IMR-90 (cell line): ENCODE data around the gene DDX20. TPM values are rescaled to one million over a fixed set of nuclear protein-coding genes. Genes with fewer than 3 reads are reported as not detected.

Source experiments
- ATAC-seq: fragments of 200-7000 bp; cut with Tn5 transposase; 2 replicates; pipeline ENCODE4 v1.9.1; 2020; ENCODE audit warnings: low read depth, mild to moderate bottlenecking, moderate library complexity
- BruUV-seq: library from RNA; stranded (reverse); fragments of 400-500 nt; replicated peaks from 2 replicates; lab custom pipeline; 2021; lab: Mats Ljungman, UMichigan
- CTCF ChIA-PET: fragments of 300-600 bp; formaldehyde crosslinking; extraction: SDS; loops from one replicate; lab custom pipeline; 2021; ENCODE audit warnings: antibody characterized with exemption; lab: Yijun Ruan, JAX
- POLR2A ChIA-PET: fragments of 300-600 bp; sonication (Branson Sonifier 250); formaldehyde crosslinking; loops from one replicate; lab custom pipeline; 2022; ENCODE audit warnings: antibody characterized with exemption; ENCODE audit not compliant: unreplicated experiment; lab: Charles Lee
- DNase-seq: peaks from one replicate; pipeline ENCODE4 v3.0.0; 2013
- H2AFZ ChIP-seq: replicated peaks from 2 replicates; pipeline ENCODE3; 2013; ENCODE audit warnings: low read length, mild to moderate bottlenecking; ENCODE audit not compliant: poor library complexity
- H2AK5ac ChIP-seq: 2 replicates; pipeline ENCODE4 v1.6.1; 2013; ENCODE audit warnings: low read depth, low read length, inconsistent platforms
- H2AK9ac ChIP-seq: replicated peaks from 2 replicates; pipeline ENCODE3; 2013; ENCODE audit warnings: mild to moderate bottlenecking, low read depth, low read length, moderate library complexity; ENCODE audit not compliant: poor library complexity
- H2BK120ac ChIP-seq: 2 replicates; pipeline ENCODE4 v1.6.1; 2013; ENCODE audit warnings: low read depth, low read length, inconsistent platforms
- H2BK15ac ChIP-seq: 3 replicates; pipeline ENCODE4 v1.6.1; 2013; ENCODE audit warnings: low read depth, low read length, inconsistent platforms
- H2BK20ac ChIP-seq: 2 replicates; pipeline ENCODE4 v1.6.1; 2013; ENCODE audit warnings: low read depth, mild to moderate bottlenecking, inconsistent platforms, low read length, moderate library complexity
- H2BK5ac ChIP-seq: 2 replicates; pipeline ENCODE4 v1.6.1; 2013; ENCODE audit warnings: mild to moderate bottlenecking, low read depth, low read length, inconsistent platforms; ENCODE audit not compliant: poor library complexity, severe bottlenecking
- H3K14ac ChIP-seq: replicated peaks from 2 replicates; pipeline ENCODE4 v1.6.1; 2013; ENCODE audit warnings: low read depth, low read length, inconsistent platforms
- H3K18ac ChIP-seq: 2 replicates; pipeline ENCODE4 v1.6.1; 2013; ENCODE audit warnings: low read depth, low read length, control low read depth
- H3K23ac ChIP-seq: 2 replicates; pipeline ENCODE4 v1.6.1; 2013; ENCODE audit warnings: low read depth, low read length, inconsistent platforms
- H3K27ac ChIP-seq: 2 replicates; pipeline ENCODE4 v1.5.1; 2013; ENCODE audit warnings: mild to moderate bottlenecking, control low read depth, low read length; ENCODE audit not compliant: insufficient read depth
- H3K27me3 ChIP-seq: 2 replicates; pipeline ENCODE4 v1.6.1; 2013; ENCODE audit warnings: low read length; ENCODE audit not compliant: control insufficient read depth, insufficient read depth
- H3K36me3 ChIP-seq: 2 replicates; pipeline ENCODE4 v1.6.1; 2013; ENCODE audit warnings: low read length, mixed read lengths; ENCODE audit not compliant: control insufficient read depth, insufficient read depth
- H3K4ac ChIP-seq: 2 replicates; pipeline ENCODE4 v1.6.1; 2013; ENCODE audit warnings: low read depth, low read length, inconsistent platforms
- H3K4me1 ChIP-seq: 2 replicates; pipeline ENCODE4 v1.6.1; 2013; ENCODE audit warnings: low read length, mixed read lengths; ENCODE audit not compliant: control insufficient read depth, insufficient read depth
- H3K4me2 ChIP-seq: 2 replicates; pipeline ENCODE4 v1.6.1; 2013; ENCODE audit warnings: low read depth, mild to moderate bottlenecking, control low read depth, low read length, moderate library complexity
- H3K4me3 ChIP-seq: 2 replicates; pipeline ENCODE4 v1.5.1; 2013; ENCODE audit warnings: low read depth, mild to moderate bottlenecking, control low read depth, low read length, moderate library complexity; ENCODE audit not compliant: insufficient read depth
- H3K56ac ChIP-seq: 2 replicates; pipeline ENCODE4 v1.6.1; 2013; ENCODE audit warnings: low read length, inconsistent platforms; ENCODE audit not compliant: insufficient read depth; ENCODE audit errors: extremely low read depth
- H3K79me1 ChIP-seq, 2 experiments: 2 replicates each; pipeline ENCODE4 v1.6.1; 2013; ENCODE audit warnings: low read length in 2 of 2, inconsistent platforms in 1 of 2, low read depth in 1 of 2
- H3K9ac ChIP-seq: 2 replicates; pipeline ENCODE4 v1.6.1; 2013; ENCODE audit warnings: low read depth, low read length, control low read depth
- H3K9me1 ChIP-seq: 2 replicates; pipeline ENCODE4 v1.6.1; 2013; ENCODE audit warnings: low read length, inconsistent platforms; ENCODE audit not compliant: insufficient read depth
- H3K9me3 ChIP-seq: 2 replicates; pipeline ENCODE4 v1.6.1; 2013; ENCODE audit warnings: low read length; ENCODE audit not compliant: control insufficient read depth, insufficient read depth
- H4K20me1 ChIP-seq: 2 replicates; pipeline ENCODE4 v1.6.1; 2013; ENCODE audit warnings: low read length, inconsistent platforms; ENCODE audit not compliant: insufficient read depth
- H4K5ac ChIP-seq: 2 replicates; pipeline ENCODE4 v1.6.1; 2013; ENCODE audit warnings: mild to moderate bottlenecking, low read depth, low read length, control low read depth
- H4K8ac ChIP-seq, 2 experiments: 2 replicates each; pipeline ENCODE4 v1.6.1; 2013; ENCODE audit warnings: low read depth in 2 of 2, low read length in 2 of 2, control low read depth in 1 of 2, inconsistent platforms in 1 of 2
- H4K91ac ChIP-seq: 2 replicates; pipeline ENCODE4 v1.6.1; 2013; ENCODE audit warnings: low read depth, low read length, inconsistent platforms; ENCODE audit not compliant: insufficient read depth
- BHLHE40 ChIP-seq: fragments of 150-350 bp; IDR thresholded peaks from 2 replicates; pipeline ENCODE4 v1.6.1; 2016; ENCODE audit warnings: mild to moderate bottlenecking, low read depth, low read length
- CHD1 ChIP-seq: IDR thresholded peaks from 2 replicates; pipeline ENCODE4 v1.6.1; 2012; ENCODE audit warnings: low read depth, low read length, improper control_type of control experiment
- FOS ChIP-seq: fragments of 150-350 bp; IDR thresholded peaks from 2 replicates; pipeline ENCODE4 v1.6.1; 2016; ENCODE audit warnings: low read depth, low read length
- MAFK ChIP-seq: IDR thresholded peaks from 2 replicates; pipeline ENCODE4 v1.6.1; 2012; ENCODE audit warnings: low read depth, low read length, improper control_type of control experiment
- MAZ ChIP-seq: IDR thresholded peaks from 2 replicates; pipeline ENCODE4 v1.6.1; 2012; ENCODE audit warnings: low read depth, mild to moderate bottlenecking, low read length, improper control_type of control experiment, moderate library complexity, borderline replicate concordance
- MXI1 ChIP-seq: IDR thresholded peaks from 2 replicates; pipeline ENCODE4 v1.6.1; 2012; ENCODE audit warnings: low read depth, mild to moderate bottlenecking, low read length, moderate library complexity, borderline replicate concordance
- NFE2L2 ChIP-seq: fragments of 150-350 bp; IDR thresholded peaks from 2 replicates; pipeline ENCODE4 v1.6.1; 2016; ENCODE audit warnings: low read depth, mild to moderate bottlenecking, low read length
- POLR2A ChIP-seq: IDR thresholded peaks from 2 replicates; pipeline ENCODE4 v1.6.1; 2012; ENCODE audit warnings: mild to moderate bottlenecking, low read depth, low read length
- RFX5 ChIP-seq: IDR thresholded peaks from 2 replicates; pipeline ENCODE4 v1.8.0; 2012; ENCODE audit warnings: low read depth, mild to moderate bottlenecking, low read length, moderate library complexity
- WGBS, 2 experiments: methylation state at CpG; one replicate each; pipeline versions ENCODE4 v1.1.5 to v1.1.7; 2013; ENCODE audit warnings: missing lambda C conversion rate in 2 of 2; ENCODE audit not compliant: insufficient read length in 1 of 2; ENCODE audit errors: extremely low coverage in 2 of 2; 5-methylcytosine and 5-hydroxymethylcytosine counted together
- dilution Hi-C: fragments of 300-500 bp; cut with HindIII; formaldehyde crosslinking; loops from one replicate; pipeline ENCODE4 v1.14.3; 2018; ENCODE audit warnings: low sequenced_read_pairs; ENCODE audit not compliant: unreplicated experiment
- in situ Hi-C: fragments of 300-500 bp; cut with MboI; formaldehyde crosslinking; loops from 3 replicates; pipeline ENCODE4 v1.14.3; 2019; ENCODE audit warnings: low sequenced_read_pairs, inconsistent platforms, mixed read lengths
- intact Hi-C: fragments of 100-400 bp; cut with micrococcal nuclease; formaldehyde crosslinking; loops from 2 replicates; pipeline ENCODE4 v1.10.0; 2022
- polyA plus RNA-seq, 3 experiments: library from polyadenylated mRNA; depleted of rRNA; stranded (reverse); fragments of >200 nt; gene quantifications; 2 replicates each; pipeline ENCODE4 v1.2.3, GENCODE V29; 2012; ENCODE audit warnings: low replicate concordance in 1 of 3
- total RNA-seq: library from RNA; depleted of rRNA; stranded (reverse); fragments of >200 nt; gene quantifications from 2 replicates; pipeline ENCODE4 v1.2.3, GENCODE V29; 2012
- TF ChIP-seq, protein P1 (sequence below): fragments of 150-350 bp; IDR thresholded peaks from 2 replicates; pipeline ENCODE4 v1.6.1; 2017; ENCODE audit warnings: mild to moderate bottlenecking, antibody characterized with exemption, low read length, low read depth
- TF ChIP-seq, protein P2 (sequence below): conservative IDR thresholded peaks from 2 replicates; pipeline ENCODE4 v1.5.1; 2012; ENCODE audit warnings: mild to moderate bottlenecking, low read depth, low read length, improper control_type of control experiment

Gene DDX20
- total and polyA plus RNA-seq, 2 of the 4 experiments (the other 2 are of a cell fraction), result 5.7 to 10.9 TPM

DNA sequence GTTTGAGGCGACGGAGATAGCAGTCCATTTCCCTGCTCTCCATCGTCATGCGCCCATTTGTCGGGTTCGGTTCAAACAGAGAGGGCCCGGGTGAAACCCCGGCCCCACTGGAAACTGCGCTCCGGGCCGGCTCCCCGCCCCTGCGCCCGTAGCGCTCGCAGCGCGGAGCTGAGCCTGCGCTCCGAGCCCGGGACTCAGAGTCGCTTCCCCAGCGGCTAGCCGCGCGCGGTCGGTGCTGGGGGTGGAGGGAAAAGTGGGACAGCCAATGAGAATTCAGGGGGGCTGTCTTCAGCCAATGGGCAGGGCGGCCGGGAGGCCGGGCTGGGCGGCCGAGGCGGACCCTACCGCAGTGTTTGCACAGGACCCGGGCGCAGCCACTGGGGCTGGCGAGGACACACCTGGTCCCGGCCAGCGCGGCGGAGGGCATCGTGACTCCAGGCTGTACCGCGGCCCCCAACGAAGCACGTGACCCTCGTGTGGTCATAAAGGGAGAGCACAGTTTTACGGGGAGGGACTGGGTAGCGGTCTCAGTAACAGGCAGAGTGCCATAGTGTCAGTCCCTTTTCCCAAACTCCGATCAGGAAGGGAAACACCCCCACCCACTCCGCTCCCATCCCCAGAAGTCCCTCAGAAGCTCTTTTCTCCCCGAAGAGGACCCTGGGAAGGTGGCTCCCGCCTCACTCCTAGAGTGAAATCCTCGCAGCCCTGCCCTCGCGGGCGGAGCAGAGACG lies 16.3 kb upstream of the DDX20 start, which contains the start of gene INKA2:
Gene INKA2 (minus strand): TSS at position 202 of the 731 bp plus-strand sequence. CDS start 153 bp downstream, at position 49.
- H3K23ac ChIP-seq, result peak within 1 kb of the TSS; percentile 74
- H3K27me3 ChIP-seq, result no peaks in the 10 kb centered on the region
- dilution Hi-C loops, result no loop called here
- H2AK5ac ChIP-seq, result no peak within 1 kb of the TSS; the same call in 1 of the 2 replicates
- intact Hi-C loops, result no loop called here
- H3K36me3 ChIP-seq, result no peaks in the 10 kb centered on the region
- H3K4me1 ChIP-seq, result peaks cover 38% of the 10 kb centered on the region
- ATAC-seq (peak; percentile 79), DNase-seq (peak; percentile 83)
- peak within 1 kb of the TSS; percentile 72 for H3K27ac ChIP-seq
- ChIA-PET CTCF (interaction anchor here (1.1 to 1.3 kb wide), 2 partner anchors 15 to 25 kb away, joined by 3 to 6 read pairs; no protein-coding TSS in a partner anchor), POLR2A (no interaction called here)
- H3K18ac ChIP-seq, result peak within 1 kb of the TSS; percentile 59
- no TSS peak for BruUV-seq
- peak within 1 kb of the TSS; percentile 59; the same call in 1 of the 2 replicates for H2BK120ac ChIP-seq
- H3K9ac ChIP-seq, result peak within 1 kb of the TSS; percentile 82
- peak within 1 kb of the TSS; percentile 65 for H3K4me3 ChIP-seq
- H2AK9ac ChIP-seq, result peak within 1 kb of the TSS; percentile 89
- peak within 1 kb of the TSS; percentile 81 for H3K56ac ChIP-seq
- H2BK5ac ChIP-seq, result peak within 1 kb of the TSS; percentile 85
- H4K91ac ChIP-seq, result peak within 1 kb of the TSS; percentile 86
- peak within 1 kb of the TSS; percentile 67 to 69; a peak in 2 of 4 replicates for H4K8ac ChIP-seq
- peaks cover 46% of the 10 kb centered on the region for H3K9me1 ChIP-seq
- peak within 1 kb of the TSS; percentile 33; the same call in 1 of the 2 replicates for H2BK20ac ChIP-seq
- in situ Hi-C loops, result no loop called here
- H3K9me3 ChIP-seq, result no peaks in the 10 kb centered on the region
- peak within 1 kb of the TSS; percentile 22; the same call in 1 of the 2 replicates for H4K5ac ChIP-seq
- peak within 1 kb of the TSS; percentile 97 for H2AFZ ChIP-seq
- WGBS, 2 experiments, result 3% methylated on average over 7 of the region's 59 CpGs; no CpG with 5 or more reads in 1 of the 2 experiments
- H3K4ac ChIP-seq, result peak within 1 kb of the TSS; percentile 90
- peaks cover 16 to 47% of the 10 kb centered on the region in 2 experiments; a peak in 2 of 4 replicates for H3K79me1 ChIP-seq
- peaks cover 13% of the 10 kb centered on the region; the same call in 1 of the 2 replicates for H4K20me1 ChIP-seq
- H2BK15ac ChIP-seq, result peak within 1 kb of the TSS; percentile 20; the same call in 1 of the 3 replicates
- peak within 1 kb of the TSS; percentile 77 for H3K14ac ChIP-seq
- TF ChIP-seq MAZ (no peak), FOS (peak; percentile 41; the same call in 1 of the 2 replicates), POLR2A (peak; percentile 84), BHLHE40 (peak; percentile 46), RFX5 (no peak), MXI1 (peak; percentile 26; the same call in 1 of the 2 replicates), NFE2L2 (no peak), MAFK (no peak), CHD1 (no peak)
- TF ChIP-seq, protein P1, sequence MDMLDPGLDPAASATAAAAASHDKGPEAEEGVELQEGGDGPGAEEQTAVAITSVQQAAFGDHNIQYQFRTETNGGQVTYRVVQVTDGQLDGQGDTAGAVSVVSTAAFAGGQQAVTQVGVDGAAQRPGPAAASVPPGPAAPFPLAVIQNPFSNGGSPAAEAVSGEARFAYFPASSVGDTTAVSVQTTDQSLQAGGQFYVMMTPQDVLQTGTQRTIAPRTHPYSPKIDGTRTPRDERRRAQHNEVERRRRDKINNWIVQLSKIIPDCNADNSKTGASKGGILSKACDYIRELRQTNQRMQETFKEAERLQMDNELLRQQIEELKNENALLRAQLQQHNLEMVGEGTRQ, result peak; percentile 74
- TF ChIP-seq, protein P2, sequence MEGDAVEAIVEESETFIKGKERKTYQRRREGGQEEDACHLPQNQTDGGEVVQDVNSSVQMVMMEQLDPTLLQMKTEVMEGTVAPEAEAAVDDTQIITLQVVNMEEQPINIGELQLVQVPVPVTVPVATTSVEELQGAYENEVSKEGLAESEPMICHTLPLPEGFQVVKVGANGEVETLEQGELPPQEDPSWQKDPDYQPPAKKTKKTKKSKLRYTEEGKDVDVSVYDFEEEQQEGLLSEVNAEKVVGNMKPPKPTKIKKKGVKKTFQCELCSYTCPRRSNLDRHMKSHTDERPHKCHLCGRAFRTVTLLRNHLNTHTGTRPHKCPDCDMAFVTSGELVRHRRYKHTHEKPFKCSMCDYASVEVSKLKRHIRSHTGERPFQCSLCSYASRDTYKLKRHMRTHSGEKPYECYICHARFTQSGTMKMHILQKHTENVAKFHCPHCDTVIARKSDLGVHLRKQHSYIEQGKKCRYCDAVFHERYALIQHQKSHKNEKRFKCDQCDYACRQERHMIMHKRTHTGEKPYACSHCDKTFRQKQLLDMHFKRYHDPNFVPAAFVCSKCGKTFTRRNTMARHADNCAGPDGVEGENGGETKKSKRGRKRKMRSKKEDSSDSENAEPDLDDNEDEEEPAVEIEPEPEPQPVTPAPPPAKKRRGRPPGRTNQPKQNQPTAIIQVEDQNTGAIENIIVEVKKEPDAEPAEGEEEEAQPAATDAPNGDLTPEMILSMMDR, result no peak
- peak within 1 kb of the TSS; percentile 94 for H3K4me2 ChIP-seq
